ENCODE data around the gene RYR3. TPM values are rescaled to one million over a fixed set of nuclear protein-coding genes. Genes with fewer than 3 reads are reported as not detected.

The RYR3 gene
- total RNA-seq, 1 donor from 2014 or later: 0.75 TPM

DNA sequence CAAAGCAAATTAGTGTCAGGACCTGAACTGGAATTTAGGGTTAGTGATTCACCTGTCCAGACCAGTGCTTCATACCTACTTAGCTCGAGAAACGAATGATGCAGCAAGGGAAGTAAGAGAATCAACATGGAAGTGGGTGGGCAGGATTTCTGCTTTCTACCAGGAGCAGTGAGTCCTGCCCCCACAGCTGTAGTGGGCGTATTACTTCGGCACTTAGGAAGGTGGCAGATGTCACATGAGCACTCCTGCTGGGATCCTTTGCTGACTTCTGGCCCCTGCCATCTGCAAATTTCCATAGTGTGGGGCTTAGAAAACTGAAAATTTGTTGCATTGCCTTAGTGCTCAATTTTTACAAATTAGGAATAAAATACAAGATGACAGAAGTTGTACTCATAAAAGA is 31.2 kb downstream of the RYR3 start:
- H3K4me3 ChIP-seq (ENCODE audit: low read depth, low read length): no peak overlapping the region
- no peak for TF ChIP-seq CTCF (conservative IDR thresholded peaks at IDR 0.05; ENCODE audit: low read depth, low read length)
- no peak for DNase-seq (ENCODE audit: low read depth)

- no peak overlapping the region for H3K4me3 ChIP-seq (ENCODE audit: low read depth, low read length)
- no peak for DNase-seq (ENCODE audit: low read depth)
- no peak for TF ChIP-seq CTCF (conservative IDR thresholded peaks at IDR 0.05; ENCODE audit: low read depth, low read length)
Observed at GRCh38 chr15:33343275-33343674, 32.5 kb downstream of the RYR3 start.

DNA sequence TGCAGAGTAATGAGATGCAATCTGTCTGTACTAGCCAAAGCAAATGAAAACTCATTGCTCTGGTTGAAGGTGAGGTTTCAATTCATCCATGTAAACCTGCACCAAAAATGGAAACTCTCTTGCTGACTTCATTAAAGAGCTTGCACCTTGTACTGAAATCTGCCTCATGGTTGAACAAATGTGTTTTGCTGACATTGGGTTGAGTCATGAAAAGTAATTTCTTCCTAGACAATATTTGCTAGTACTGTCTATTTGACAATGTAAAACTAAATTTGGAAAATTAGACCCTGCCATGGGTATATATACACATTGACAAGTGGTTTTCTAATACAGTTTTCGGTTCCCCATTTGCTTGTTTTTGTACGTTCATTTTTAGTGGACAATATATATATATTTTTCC is 33.3 kb downstream of the RYR3 start:
- TF ChIP-seq CTCF (conservative IDR thresholded peaks at IDR 0.05; ENCODE audit: low read depth, low read length): no peak
- DNase-seq (ENCODE audit: low read depth): no peak
- no peak overlapping the region for H3K4me3 ChIP-seq (ENCODE audit: low read depth, low read length)

DNA sequence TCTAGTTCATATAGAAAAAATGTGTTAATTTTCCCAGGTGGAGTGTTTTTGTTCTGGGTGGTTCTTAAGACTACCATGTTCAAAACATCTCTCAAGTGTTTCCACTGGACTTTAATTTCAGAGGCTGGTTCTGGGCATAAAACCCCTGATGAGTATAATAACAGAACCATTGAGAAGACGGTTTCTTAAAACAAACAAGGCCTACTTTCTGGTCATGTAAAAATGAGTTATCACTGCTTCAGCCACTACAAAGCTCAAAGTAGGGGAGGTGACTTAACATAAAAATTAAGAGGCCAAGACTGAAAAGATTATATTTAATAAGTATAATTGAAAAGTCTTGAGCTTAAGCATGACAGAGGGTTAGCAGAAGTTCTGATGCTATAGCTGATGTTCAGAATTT is 33.8 kb downstream of the RYR3 start:
- DNase-seq (ENCODE audit: low read depth): no peak
- no peak overlapping the region for H3K4me3 ChIP-seq (ENCODE audit: low read depth, low read length)
- no peak for TF ChIP-seq CTCF (conservative IDR thresholded peaks at IDR 0.05; ENCODE audit: low read depth, low read length)

DNA sequence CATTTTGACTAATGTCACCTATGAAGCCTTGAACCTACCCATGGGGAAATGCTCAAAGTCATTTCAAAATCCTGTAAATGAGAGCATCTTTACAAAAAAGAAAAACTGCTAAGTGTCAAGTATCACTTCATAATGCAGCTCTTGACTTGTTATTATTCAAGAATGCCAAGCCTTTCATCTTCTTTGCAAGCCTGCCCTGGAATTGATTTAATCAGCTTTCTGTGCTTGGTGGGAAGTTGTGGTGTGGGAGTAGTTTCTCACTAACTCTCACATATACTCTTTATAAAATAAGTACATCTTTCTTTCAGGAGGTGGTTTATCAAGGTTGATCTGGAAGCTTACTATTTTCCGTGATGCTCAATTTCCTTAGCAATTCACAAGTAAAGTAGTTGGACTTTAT is 43.6 kb downstream of the RYR3 start:
- no peak for DNase-seq (ENCODE audit: low read depth)

GRCh38 chr15:33357845-33358244 is 47.1 kb downstream of the RYR3 start:
- TF ChIP-seq CTCF (conservative IDR thresholded peaks at IDR 0.05; ENCODE audit: low read depth, low read length): no peak
- no peak for DNase-seq (ENCODE audit: low read depth)
- no peak overlapping the region for H3K4me3 ChIP-seq (ENCODE audit: low read depth, low read length)

More for the DNA sequence above, 43.6 kb downstream of the RYR3 start:
- no peak overlapping the region for H3K4me3 ChIP-seq (ENCODE audit: low read depth, low read length)
- no peak for TF ChIP-seq CTCF (conservative IDR thresholded peaks at IDR 0.05; ENCODE audit: low read depth, low read length)

GRCh38 chr15:33358306-33358705 is 47.5 kb downstream of the RYR3 start:
- no peak for DNase-seq (ENCODE audit: low read depth)
- no peak for TF ChIP-seq CTCF (conservative IDR thresholded peaks at IDR 0.05; ENCODE audit: low read depth, low read length)
- H3K4me3 ChIP-seq (ENCODE audit: low read depth, low read length): no peak overlapping the region

Data from epithelial cell of proximal tubule (primary cell).